ENCODE measurements around the gene PACS2. TPM values are rescaled to one million over a fixed set of nuclear protein-coding genes. Genes with fewer than 3 reads are reported as not detected.

The PACS2 gene
- total and polyA plus RNA-seq, 2 of the 4 experiments (the other 2 are of a cell fraction): 15.6 to 32.2 TPM

DNA sequence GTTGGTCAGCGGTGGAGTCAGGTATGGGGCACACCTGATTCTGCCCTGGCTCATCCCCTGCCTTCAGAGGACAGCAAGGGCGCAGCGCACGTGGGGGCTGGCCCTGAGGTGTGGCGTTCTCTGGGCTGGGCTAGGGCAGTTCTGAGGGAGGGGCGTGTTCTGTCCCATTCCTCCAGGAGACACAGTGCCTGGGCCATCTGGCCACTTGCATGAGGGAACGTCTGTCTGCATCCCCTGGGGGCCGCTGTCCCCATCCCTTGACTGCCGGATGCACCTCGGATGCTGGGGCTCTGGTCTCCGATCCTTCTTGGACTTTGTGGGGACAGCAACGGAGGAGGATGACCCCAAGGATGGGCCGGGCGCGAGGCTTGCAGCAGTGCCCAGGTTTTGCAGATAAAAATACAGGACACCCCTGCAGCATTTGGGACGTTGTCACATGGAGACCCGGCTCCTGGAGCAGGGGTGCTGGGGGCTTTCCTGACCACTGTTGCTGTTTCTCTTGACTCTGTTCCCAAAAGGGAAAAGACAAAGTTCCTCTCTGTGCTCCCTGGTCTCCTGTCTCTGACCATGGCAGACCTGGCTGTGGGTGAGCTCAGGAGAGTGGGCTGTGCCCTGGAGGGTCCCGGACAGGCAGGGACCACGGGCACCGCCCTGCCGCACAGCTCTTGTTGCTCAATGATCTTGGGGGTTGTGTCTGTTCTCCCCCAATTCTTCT is 112.0 kb downstream of the PACS2 start:
- no peak overlapping the region for H3K27ac ChIP-seq (ENCODE audit: insufficient read depth, low read length)
- ChIA-PET POLR2A (ENCODE audit: unreplicated experiment) (no interaction called here), CTCF (no interaction called here)
- ATAC-seq (ENCODE audit: low read depth): no peak
- no peak overlapping the region for H2BK5ac ChIP-seq (ENCODE audit: low read depth, low read length, poor library complexity, severe bottlenecking)
- no peak overlapping the region for H3K18ac ChIP-seq (ENCODE audit: low read depth, low read length)
- H4K8ac ChIP-seq (ENCODE audit: low read depth in 2 of 2, low read length in 2 of 2): no peak overlapping the region
- H2AK9ac ChIP-seq (replicated peaks; ENCODE audit: low read depth, low read length, poor library complexity): no peak overlapping the region
- no peak overlapping the region for H4K5ac ChIP-seq (ENCODE audit: low read depth, low read length)
- peaks cover 82% of the 10 kb centered on the region for H4K20me1 ChIP-seq (ENCODE audit: insufficient read depth, low read length)
- no peak overlapping the region for H2BK15ac ChIP-seq (ENCODE audit: low read depth, low read length)
- TF ChIP-seq NFE2L2 (IDR thresholded peaks at IDR 0.05; ENCODE audit: low read depth, low read length) (no peak), CHD1 (IDR thresholded peaks at IDR 0.05; ENCODE audit: low read depth, low read length) (no peak), BHLHE40 (IDR thresholded peaks at IDR 0.05; ENCODE audit: low read depth, low read length) (no peak), POLR2A (IDR thresholded peaks at IDR 0.05; ENCODE audit: low read depth, low read length) (no peak), MXI1 (IDR thresholded peaks at IDR 0.05; ENCODE audit: borderline replicate concordance, low read depth, low read length) (no peak), RFX5 (IDR thresholded peaks at IDR 0.05; ENCODE audit: low read depth, low read length) (no peak), FOS (IDR thresholded peaks at IDR 0.05; ENCODE audit: low read depth, low read length) (no peak)
- TF ChIP-seq, protein P1, sequence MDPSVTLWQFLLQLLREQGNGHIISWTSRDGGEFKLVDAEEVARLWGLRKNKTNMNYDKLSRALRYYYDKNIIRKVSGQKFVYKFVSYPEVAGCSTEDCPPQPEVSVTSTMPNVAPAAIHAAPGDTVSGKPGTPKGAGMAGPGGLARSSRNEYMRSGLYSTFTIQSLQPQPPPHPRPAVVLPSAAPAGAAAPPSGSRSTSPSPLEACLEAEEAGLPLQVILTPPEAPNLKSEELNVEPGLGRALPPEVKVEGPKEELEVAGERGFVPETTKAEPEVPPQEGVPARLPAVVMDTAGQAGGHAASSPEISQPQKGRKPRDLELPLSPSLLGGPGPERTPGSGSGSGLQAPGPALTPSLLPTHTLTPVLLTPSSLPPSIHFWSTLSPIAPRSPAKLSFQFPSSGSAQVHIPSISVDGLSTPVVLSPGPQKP (IDR thresholded peaks at IDR 0.05; ENCODE audit: borderline replicate concordance, low read depth, low read length): no peak
- TF ChIP-seq, protein P2, sequence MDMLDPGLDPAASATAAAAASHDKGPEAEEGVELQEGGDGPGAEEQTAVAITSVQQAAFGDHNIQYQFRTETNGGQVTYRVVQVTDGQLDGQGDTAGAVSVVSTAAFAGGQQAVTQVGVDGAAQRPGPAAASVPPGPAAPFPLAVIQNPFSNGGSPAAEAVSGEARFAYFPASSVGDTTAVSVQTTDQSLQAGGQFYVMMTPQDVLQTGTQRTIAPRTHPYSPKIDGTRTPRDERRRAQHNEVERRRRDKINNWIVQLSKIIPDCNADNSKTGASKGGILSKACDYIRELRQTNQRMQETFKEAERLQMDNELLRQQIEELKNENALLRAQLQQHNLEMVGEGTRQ (IDR thresholded peaks at IDR 0.05; ENCODE audit: low read depth, low read length): no peak
- TF ChIP-seq, protein P3, sequence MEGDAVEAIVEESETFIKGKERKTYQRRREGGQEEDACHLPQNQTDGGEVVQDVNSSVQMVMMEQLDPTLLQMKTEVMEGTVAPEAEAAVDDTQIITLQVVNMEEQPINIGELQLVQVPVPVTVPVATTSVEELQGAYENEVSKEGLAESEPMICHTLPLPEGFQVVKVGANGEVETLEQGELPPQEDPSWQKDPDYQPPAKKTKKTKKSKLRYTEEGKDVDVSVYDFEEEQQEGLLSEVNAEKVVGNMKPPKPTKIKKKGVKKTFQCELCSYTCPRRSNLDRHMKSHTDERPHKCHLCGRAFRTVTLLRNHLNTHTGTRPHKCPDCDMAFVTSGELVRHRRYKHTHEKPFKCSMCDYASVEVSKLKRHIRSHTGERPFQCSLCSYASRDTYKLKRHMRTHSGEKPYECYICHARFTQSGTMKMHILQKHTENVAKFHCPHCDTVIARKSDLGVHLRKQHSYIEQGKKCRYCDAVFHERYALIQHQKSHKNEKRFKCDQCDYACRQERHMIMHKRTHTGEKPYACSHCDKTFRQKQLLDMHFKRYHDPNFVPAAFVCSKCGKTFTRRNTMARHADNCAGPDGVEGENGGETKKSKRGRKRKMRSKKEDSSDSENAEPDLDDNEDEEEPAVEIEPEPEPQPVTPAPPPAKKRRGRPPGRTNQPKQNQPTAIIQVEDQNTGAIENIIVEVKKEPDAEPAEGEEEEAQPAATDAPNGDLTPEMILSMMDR (conservative IDR thresholded peaks at IDR 0.05; ENCODE audit: low read depth, low read length): no peak
- 92% methylated on average over 7 of the region's 21 CpGs; no CpG with 5 or more reads in 1 of the 2 experiments for whole genome bisulfite sequencing, 2 experiments (ENCODE audit: extremely low coverage in 2 of 2, insufficient read length in 1 of 2)
- H3K4me2 ChIP-seq (ENCODE audit: low read depth, low read length): no peak overlapping the region
- H3K9ac ChIP-seq (ENCODE audit: low read depth, low read length): no peak overlapping the region
- intact Hi-C loops (cut with micrococcal nuclease): no loop called here
- H3K9me3 ChIP-seq (ENCODE audit: control insufficient read depth, insufficient read depth, low read length): no peaks in the 10 kb centered on the region
- no peak overlapping the region for H3K23ac ChIP-seq (ENCODE audit: low read depth, low read length)
- dilution Hi-C loops (cut with HindIII; ENCODE audit: low sequenced_read_pairs, unreplicated experiment): no loop called here
- peaks cover 17% of the 10 kb centered on the region for H3K36me3 ChIP-seq (ENCODE audit: control insufficient read depth, insufficient read depth, low read length)
- H3K27me3 ChIP-seq (ENCODE audit: control insufficient read depth, insufficient read depth, low read length): no peaks in the 10 kb centered on the region
- no peak overlapping the region for H2BK120ac ChIP-seq (ENCODE audit: low read depth, low read length)
- in situ Hi-C loops (cut with MboI; ENCODE audit: low sequenced_read_pairs): no loop called here
- H3K4me3 ChIP-seq (ENCODE audit: insufficient read depth, low read depth, low read length): no peak overlapping the region
- H3K4me1 ChIP-seq (ENCODE audit: control insufficient read depth, insufficient read depth, low read length): peaks cover 2% of the 10 kb centered on the region
- no TSS peak for BruUV-seq (replicated peaks)
- peaks cover 8% of the 10 kb centered on the region for H3K9me1 ChIP-seq (ENCODE audit: insufficient read depth, low read length)
- peaks cover 14 to 60% of the 10 kb centered on the region in 2 experiments for H3K79me1 ChIP-seq (ENCODE audit: low read depth in 1 of 2, low read length in 2 of 2)
- no peak overlapping the region for H4K91ac ChIP-seq (ENCODE audit: insufficient read depth, low read depth, low read length)
- no peak overlapping the region for H3K4ac ChIP-seq (ENCODE audit: low read depth, low read length)
- DNase-seq: no peak
- no peak overlapping the region for H3K56ac ChIP-seq (ENCODE audit: extremely low read depth, insufficient read depth, low read length)
- H2BK20ac ChIP-seq (ENCODE audit: low read depth, low read length): no peak overlapping the region
- no peak overlapping the region for H2AFZ ChIP-seq (replicated peaks; ENCODE audit: low read length, poor library complexity)
- H3K14ac ChIP-seq (replicated peaks; ENCODE audit: low read depth, low read length): no peak overlapping the region
- no peak overlapping the region for H2AK5ac ChIP-seq (ENCODE audit: low read depth, low read length)

All from IMR-90 (cell line).